Cardiac fibroblast (primary cell): ENCODE data around the gene CIB1.

Experiments
- DNase-seq, 2 donors: peaks; one replicate each; pipeline versions ENCODE4 v3.0.0 to v3.0.0-alpha.2; 2010; ENCODE audit warnings: low read depth in 2 of 2
- H3K4me3 ChIP-seq, 2 donors: replicated peaks in 1 of 2; 1 replicate in 1 of 2; 2 replicates in 1 of 2; pipeline ENCODE4 v1.5.1; 2011; ENCODE audit warnings: low read depth in 2 of 2, low read length in 2 of 2, mild to moderate bottlenecking in 2 of 2, moderate library complexity in 1 of 2
- TF ChIP-seq, protein P1 (sequence below): IDR thresholded peaks from one replicate; pipeline ENCODE4 v1.5.1; 2011; ENCODE audit warnings: low read depth, mild to moderate bottlenecking, low read length, inconsistent platforms

The CIB1 gene

DNA sequence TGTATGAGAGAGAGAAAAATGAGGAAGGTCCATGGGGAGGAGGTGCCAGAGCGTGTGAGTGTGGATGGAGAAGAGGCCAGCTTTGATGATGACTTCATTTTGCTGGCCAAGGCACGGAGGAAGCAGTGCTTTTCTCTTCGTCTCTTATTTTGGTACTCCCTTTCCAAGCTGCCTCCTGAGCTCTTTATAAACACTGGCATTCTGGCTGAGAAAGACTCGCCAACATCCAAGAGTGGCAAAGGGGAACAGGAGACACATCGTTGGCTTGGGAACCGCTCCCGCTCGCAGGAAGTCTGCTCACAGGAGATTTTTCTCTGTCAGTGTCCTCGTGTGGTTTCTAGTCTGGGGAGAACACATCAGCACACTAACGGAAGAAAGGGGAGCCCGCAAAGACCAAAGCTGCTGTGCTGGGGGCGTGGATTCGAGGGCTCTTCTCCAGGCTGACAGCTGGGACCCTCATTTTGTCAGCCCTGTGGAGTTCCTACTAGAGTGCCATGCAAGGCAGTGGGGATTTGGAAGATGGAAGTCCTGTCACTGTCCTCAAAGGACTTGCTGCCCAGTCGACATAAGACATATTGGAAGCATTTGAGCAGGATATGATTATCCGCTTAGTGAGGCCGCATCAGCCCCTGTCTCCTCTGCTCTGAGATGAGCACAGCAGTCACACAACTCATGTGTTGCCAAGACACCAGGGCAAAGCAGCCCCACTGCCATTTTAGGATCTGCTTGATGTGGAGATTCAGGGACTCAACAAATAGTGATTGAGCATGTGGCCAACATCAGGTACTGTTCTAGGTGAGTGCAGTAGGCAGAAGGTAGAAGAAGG lies 40.6 kb downstream of the CIB1 start:
- no peak for DNase-seq
- H3K4me3 ChIP-seq: no peak overlapping the region
- TF ChIP-seq, protein P1, sequence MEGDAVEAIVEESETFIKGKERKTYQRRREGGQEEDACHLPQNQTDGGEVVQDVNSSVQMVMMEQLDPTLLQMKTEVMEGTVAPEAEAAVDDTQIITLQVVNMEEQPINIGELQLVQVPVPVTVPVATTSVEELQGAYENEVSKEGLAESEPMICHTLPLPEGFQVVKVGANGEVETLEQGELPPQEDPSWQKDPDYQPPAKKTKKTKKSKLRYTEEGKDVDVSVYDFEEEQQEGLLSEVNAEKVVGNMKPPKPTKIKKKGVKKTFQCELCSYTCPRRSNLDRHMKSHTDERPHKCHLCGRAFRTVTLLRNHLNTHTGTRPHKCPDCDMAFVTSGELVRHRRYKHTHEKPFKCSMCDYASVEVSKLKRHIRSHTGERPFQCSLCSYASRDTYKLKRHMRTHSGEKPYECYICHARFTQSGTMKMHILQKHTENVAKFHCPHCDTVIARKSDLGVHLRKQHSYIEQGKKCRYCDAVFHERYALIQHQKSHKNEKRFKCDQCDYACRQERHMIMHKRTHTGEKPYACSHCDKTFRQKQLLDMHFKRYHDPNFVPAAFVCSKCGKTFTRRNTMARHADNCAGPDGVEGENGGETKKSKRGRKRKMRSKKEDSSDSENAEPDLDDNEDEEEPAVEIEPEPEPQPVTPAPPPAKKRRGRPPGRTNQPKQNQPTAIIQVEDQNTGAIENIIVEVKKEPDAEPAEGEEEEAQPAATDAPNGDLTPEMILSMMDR: no peak

GRCh38 chr15:90191794-90192509 lies 41.8 kb downstream of the CIB1 start:
- no peak overlapping the region for H3K4me3 ChIP-seq
- TF ChIP-seq, protein P1: no peak
- peak in 1 of 2 donors; percentile 84 for DNase-seq

DNA sequence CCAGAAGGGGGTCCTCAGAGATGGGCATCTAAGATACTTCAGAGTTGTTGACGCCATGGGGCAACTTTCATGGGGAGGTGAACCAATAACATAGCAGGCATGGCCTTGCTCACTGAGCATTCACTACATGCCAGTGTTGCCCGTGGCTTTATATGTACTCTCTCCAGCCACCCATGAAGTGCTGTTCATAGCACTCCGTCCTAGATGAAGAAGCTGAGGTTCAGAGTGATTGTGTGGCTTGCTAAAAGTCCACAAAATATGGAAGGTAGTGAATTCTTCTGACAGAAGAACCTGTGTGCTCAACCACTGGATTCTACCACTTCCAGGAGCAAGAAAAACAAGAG lies 42.4 kb downstream of the CIB1 start:
- DNase-seq: no peak
- TF ChIP-seq, protein P1: no peak
- no peak overlapping the region for H3K4me3 ChIP-seq

DNA sequence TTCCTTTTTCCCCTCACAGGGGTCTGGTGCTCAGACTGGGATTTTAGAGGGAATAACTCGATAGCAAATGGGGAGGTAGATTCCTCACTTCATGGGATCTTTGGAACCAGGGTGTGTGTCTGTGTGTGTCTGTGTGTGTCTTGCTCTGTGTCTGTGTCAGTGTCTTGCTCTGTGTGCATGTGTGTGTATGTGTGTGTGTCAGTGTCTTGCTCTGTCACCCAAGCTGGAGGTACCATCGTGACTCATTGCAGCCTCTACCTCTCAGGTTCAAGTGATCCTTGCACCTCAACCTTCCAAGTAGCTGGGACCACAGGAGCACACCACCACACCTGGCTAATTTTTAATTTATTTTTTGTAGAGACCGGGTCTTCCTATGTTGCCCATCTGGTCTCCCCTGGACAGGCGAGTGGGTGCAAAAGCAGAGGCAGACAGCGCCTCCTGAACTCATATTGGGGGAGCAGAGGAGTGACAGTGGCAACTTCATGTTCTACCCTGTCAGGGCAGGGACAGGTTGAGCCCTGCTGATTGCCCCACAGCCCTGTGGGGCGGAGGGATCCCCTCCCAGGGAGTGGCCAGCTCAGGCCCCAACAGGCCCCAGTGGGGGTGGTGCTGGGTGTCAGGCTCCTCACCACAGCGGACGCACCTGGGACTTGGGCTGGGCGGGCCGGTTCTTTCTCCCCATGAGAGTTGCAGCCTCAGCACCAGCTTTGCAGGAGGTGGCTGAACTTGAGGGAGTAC lies 43.0 kb downstream of the CIB1 start:
- DNase-seq: no peak
- no peak overlapping the region for H3K4me3 ChIP-seq
- TF ChIP-seq, protein P1: no peak

GRCh38 chr15:90189781-90190467 lies 43.8 kb downstream of the CIB1 start:
- no peak for DNase-seq
- TF ChIP-seq, protein P1: no peak
- no peak overlapping the region for H3K4me3 ChIP-seq
